NCI-H2029 treated with DMSO at 0.1 percent for 48 hours (cell line): ENCODE results near the gene CREB3.

Experiments
- DNase-seq: peaks from one replicate; lab custom pipeline; 2025; lab: John Stamatoyannopoulos, UW

The CREB3 gene

DNA sequence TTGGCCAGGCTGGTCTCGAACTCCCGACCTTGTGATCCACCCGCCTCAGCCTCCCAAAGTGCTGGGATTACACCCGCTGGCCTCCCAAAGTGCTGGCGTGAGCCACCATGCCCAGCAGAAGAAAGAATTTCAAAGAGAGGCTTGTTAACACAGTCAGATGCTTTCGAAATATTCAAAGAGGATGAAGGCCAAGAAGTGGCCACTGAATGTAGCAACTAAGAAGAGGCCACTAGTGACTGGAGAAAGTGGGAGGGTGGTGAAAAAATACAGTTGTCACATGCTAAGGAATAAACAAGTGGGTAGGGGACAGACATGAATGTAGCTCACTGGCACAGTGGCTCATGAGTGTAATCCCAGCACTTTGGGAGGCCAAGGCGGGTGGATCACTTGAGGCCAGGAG lies 29.8 kb upstream of the CREB3 start:
- DNase-seq, result no peak

DNA sequence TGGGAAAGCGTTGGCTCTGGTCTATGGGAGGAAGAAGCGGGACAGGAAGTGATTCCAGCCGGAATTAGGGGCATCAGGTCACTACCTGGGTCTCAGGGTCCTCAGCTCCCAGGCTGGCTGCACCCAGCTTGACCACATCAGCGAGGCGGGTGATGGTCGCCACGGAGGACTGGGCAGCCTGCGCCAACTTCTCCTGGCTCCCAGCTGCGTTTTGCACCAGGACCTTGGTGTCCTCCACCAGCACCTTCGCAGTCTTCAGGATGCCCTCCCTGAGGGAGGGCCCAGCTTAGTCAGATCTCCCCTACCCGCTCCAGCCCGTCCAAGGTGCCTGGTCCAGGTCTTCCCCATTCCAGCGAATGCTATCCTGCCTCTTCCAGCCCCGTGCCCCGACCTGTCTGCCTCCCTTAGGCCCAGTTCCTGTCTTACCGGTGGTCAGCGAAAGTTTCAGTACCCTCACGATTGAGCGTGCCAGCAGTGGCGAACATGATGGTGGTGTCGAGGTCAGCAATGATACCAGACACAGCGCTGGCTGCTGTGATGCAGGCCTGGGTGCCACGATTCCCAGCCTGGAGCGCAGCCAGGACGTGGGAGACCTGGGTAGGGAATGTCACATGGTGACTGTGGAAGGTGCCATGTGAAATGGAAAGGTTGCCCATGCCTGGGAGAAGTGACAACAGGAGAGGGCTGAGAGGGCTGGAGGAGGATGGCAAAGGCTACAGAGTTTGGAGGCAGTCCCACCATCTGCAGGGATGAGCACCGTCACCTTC lies 28.4 kb upstream of the CREB3 start:
- DNase-seq, result no peak

DNA sequence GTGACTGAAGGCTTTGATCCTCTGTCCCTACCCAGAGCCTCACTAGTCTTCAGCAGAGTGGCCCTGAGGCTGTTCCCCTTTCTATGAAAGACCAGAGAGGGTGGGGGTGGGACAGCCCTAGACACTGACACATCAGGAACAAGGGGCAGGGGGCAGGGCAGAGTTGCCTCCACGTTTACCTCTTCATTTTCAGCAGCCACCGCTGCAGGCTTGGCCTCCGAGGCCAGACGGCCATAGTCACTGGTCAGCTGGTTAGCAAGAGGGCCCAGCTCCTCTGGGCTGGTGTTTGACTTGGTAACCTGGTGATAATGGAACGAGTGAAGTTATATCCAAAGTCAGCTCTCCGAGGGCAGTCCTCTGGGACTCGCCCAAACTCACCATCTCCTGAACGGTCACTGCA lies 27.1 kb upstream of the CREB3 start:
- DNase-seq, result no peak

DNA sequence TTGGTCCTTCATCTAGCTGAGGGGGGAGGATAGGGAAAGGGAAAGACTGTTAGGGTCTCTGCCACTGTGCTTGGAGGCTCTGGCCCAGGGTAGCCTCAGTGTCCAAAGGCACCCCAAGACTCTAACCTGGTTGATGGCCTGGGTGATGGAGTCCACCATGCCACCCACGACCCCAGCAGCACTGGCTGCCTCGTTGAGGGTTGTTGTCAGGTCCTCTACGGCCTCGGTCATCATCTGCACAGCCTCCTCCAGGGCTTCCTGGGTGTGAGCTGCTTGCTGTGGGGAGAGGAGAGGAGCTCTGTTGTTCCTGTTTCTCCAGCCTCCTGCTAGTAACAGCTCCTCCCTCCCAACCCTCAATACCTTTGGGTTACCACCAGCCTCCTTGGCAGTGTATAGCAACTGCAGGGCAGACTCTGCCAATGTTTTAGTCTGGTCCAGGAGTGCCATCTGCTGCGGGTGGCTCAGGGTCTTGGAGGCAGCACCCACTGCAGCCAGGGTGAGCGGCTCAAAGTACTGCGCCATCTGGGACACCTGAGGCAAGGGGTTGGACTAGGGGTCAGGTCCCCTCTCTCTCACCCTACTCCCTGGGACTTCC lies 26.5 kb upstream of the CREB3 start:
- DNase-seq, result no peak

DNA sequence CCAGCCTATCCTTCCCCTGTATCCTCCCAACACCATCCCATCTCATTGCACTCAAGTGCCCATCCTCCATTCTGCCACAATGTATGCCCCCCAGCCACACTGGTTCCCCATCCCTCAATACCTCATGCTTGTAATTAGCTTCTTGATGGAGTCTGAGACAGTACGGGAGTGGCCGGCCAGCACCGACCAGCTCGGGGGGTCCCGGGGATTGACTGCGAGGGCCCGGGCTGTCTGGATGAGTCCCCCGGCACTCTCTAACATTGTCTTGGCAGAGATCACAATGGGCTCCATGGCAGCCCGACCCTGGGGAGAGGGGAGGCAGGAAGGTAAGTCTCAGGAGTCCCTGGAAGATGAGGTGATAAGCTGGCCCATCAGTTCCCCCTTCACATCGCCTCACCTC lies 25.5 kb upstream of the CREB3 start:
- DNase-seq, result no peak

DNA sequence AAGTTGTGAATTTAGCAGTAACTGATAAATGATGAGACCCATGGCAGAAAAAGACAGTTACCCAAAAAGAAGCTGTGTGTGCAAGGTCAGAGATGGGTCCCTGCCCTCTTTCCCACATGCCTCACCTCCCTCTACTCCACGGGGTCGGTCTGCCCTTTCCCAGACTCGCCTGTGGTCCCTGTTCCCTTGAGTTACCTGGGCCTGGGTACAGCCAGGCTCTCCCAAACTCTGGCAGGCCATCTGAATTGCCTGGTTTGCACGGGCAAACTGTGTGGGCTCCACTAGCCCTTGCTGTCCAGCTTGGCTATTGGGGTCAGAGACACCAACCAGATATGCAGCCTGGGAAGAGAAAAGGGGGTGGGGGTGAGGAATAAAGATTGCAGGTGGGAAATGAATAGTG lies 24.3 kb upstream of the CREB3 start:
- no peak for DNase-seq

DNA sequence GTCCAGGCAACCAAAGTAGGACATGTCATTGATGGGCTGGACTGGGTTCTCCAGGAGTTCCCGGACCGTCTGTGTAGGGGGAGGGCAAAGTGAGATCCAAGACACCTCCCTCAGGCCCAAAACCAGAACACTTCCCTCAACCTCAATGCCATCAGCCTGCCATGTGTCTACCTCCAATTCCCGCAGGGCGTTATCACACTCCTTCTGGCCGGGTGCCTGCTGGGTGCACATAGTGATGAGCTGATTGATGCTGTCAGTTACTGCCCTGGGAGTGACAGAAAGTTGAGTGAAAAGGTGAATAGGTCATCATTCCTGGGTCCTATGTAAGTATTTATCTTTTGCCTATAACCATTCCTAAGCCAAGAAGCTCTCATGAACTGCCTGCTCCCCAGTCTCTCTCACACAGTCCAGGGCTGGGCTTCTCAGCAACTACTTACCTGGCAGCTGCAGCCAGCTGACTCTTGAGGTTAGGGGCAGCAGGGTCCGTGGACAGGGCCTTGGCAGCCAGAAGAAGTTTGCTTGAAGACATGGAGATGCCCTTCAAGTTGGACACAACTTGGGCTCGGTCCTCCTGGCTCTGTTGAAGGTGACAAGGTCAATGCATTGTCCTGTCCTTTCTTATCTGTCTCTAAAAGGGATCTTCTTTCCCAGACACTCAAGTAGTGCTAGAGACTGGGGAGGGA lies 21.5 kb upstream of the CREB3 start:
- DNase-seq, result no peak

DNA sequence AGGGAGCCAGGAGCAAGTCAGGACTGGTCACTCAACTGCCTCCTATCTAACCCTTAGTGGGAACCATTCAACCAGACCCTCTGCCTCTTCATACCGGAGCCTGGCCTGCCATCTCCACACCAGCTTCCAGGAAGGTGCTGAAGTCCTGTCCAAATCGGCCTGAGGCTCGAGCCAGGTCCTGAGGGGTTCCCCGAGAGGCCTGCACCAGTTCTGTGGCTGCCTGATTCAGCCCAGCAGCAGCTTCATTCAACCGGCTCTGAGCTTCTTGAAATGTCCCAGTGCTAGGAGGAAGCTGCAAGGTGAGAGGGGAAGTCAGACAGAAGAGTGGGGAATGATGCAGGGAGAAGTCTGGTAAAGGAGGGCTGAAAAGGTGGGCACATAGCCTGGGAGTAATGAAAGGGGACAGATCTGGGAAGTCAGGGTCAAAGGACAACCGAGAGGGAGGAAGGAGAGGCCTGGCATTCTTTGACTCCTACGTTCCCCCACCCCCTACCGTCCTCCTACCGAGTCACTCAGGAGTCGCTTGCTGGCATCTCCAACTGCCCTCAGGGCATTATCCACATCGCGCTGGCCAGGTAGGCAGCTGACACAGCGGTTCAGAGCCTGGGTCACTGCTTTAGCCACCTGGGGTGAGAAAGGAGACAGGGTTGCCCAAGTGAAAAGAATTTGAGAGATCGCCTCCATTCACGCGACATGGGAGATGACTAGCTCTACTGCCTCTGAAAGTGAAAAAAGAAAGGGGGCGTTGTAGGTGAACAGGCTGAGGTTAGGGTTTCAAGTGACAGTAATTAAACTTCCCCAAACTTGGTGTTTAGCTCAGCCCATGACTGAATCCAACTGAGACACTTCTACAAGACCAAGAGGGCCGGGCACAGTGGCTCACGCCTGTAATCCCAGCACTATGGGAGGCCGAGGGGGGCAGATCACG lies 20.7 kb upstream of the CREB3 start:
- DNase-seq, result no peak

DNA sequence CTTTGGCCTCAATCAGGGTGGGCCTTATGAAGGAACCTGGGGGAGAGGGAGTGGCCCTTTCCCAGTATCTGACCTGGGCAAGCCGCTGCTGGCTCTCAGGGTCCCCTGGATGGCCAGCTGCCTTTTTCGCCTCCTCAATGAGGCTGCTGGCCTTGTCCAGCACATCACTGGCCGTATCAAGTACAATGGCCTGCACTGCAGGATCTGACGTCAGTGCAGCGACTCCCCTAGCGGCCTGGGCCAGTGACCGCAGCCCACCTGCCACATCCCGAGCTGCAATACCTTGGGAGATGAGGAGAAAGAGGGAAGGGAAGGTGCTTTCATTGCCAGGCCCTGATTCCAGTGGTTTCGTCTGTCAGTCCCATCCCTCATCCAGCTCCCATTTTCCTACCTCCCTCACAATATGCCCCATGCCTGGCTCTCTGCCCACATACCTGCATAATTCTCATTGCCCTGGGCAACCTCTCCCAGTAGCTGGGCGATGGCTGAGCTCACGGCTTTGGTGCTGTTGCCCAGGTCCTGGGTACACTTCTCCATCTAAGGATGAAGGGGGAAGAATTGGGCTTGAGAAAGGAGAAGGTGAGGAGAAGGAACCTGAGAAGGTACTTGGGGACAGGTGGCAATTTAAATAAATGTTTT lies 19.6 kb upstream of the CREB3 start:
- DNase-seq, result no peak

DNA sequence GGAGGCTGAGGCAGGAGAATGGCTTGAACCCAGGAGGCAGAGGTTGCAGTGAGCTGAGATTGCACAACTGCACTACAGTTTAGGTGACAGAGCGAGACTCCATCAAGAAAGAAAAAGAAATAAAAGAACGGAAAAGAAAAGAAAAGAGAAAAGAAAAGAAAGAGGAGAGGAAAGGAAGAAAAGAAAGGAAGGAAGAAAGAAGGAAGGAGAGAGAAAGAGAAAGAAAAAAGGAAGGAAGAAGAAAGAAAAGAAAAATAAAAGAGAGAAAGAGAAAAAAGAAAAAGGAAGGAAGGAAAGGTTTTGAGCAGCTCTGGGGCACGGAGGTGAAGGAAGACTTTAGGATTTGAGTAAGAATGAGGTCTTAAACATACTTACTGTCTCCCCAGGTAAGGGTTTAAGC lies 18.9 kb upstream of the CREB3 start:
- no peak for DNase-seq

DNA sequence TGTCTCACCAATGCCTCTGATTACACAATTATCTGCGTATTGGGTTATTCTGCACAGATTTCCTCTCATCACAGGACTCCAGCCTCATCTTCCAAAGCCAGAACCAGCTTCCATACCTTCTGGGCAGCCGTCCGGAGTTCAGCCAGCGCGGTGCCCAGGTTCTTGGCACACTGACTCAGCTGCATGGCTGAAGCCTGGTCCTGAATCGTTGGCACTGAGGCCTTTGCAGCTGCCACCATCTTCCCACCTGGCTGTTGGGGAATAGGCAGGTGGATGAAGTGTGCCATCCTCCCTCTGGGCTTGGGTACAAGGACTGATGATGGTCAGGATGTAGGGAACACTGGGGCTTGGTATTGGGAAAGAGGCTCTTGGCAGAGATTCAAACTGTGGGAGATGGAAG lies 18.3 kb upstream of the CREB3 start:
- DNase-seq, result no peak

DNA sequence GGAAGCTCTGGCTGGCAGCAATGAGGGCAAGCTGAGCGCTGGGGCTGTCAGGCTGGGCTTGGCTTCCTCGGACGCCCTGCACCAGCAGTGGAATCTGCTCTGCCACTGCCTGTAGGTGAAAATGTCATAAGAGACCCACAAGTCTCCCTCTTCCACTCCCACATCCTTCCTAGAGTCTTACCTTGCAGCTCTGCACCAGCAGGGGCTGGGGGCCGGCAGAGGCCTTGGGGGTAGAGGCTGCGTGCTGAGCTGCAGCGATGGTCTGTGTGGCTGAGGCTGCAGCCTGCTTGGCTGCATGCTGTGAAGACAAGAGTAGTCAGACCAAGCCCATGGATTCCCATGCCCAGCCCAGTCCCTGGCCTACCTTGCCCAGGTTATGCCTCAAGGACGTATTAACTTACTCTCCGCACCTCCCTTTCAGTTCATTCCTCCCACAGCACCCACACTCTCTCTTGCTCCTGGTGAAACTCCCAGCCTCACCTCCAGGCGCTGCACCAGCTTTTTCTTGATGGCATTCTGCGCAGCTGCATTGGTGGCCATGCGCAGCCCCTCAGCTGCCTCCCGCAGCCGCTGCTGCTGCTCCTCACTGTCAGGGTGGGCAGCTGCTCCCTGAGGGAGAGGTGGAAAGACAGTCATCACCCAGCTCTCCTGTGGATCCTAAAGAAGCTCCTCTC lies 17.8 kb upstream of the CREB3 start:
- DNase-seq, result no peak

DNA sequence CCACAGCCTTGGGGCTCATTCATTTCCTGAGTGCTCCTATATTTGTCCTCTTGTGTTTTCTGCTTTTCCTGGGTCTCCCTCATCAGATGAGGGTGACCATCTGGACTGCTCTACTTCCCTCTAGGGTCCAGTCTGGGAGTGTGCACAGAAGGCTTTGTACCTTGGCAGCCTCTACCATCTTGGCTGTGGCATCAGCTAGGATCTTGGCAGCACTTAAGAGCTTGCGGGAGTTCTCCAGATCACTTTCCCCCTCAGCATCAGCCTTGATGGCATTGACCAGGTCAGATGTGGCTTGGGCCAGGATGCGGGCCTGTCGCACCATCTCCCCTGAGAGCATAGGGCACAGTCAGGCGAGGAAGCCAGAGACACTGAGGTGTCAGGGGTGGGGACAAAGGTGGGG lies 16.2 kb upstream of the CREB3 start:
- no peak for DNase-seq

DNA sequence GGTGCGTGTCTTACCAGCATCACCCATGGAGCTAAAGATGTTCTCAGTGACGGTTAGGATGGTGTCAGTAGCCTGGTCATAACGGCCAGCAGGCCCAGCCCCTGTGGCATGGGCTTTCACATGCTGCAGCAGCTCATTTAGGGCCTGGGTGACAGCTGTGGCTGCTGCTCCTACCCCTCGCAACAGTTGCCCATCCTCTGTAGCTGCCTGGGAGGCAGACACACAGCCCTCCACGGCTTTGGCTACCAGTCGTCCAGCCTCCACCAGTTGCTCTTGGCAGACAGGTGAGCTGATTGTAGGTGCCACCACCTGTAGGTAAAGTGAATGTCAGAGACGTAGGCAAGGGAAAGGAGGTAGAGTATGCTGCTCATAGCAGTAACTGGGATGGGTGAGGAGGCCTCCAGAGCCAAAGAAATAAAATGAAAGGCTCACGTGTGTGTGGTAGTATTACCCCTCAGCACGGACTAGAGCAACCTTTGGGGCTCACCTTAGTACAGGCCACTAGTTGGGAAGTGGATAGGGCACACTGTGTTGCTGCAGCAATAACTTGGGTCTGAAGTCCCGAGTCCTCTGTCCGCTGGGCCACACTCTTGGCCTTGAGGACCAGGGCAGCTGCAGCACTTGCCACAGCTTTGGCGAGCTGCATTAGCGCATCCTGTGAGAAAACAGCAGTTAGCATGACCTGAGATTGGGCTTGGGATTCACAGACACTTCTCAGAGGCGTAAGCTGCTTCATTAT lies 15.2 kb upstream of the CREB3 start:
- DNase-seq, result no peak

DNA sequence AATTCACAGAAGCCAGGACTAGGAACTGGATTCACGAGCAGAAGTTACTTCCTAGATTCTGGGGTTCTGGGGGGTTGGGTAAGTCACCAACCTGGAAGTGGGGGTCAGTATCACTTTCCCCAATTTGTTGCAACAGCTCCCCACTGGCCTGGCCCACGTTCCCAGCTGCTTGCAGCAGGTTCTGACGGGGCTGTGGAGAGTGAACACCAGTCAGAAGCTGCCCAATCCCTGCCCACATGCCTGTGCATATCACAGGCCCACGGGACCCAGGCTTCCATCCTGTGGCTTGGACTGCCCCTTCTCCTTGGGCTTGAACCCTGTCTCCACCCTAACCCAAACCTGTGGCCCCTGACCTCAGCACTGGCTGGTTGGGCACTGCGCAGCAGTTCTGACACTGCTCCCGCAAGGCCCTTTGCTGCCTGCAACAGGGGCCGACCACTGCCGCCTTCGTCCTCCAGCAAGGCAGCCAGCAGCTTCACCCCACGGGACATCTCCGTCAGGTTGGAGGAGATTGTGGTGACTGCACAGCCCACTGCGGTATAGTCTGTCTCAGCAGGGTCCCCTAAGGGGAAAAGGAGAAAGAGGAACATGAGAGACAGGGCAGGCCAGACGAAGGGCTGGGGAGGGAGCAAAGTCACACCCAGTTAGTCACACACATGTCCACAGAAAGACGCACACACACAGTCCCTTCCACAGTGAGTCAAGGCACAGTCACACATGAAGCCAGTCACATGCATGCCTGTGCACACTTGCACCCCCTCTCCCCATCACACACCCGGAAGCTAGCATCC lies 13.6 kb upstream of the CREB3 start:
- no peak for DNase-seq

DNA sequence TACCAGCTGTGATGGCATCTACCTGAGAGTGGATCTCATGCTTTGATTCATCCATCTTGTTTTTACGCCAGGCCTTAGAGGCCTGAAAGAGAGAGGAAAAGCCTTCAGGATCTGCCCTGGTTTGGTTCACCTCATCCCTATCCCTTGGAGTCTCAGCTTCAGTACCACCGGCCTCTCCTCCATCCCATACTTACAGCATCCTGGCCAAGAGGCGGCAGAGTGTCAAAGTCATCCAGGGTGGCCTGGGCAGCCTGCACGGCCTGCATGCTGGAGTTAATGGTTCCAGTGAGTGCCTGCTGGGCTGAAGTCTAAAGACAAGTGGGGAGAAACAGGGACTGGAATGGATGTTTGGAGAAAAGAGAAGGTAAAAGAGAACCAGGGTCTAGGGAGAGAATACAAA lies 12.9 kb upstream of the CREB3 start:
- DNase-seq, result no peak

DNA sequence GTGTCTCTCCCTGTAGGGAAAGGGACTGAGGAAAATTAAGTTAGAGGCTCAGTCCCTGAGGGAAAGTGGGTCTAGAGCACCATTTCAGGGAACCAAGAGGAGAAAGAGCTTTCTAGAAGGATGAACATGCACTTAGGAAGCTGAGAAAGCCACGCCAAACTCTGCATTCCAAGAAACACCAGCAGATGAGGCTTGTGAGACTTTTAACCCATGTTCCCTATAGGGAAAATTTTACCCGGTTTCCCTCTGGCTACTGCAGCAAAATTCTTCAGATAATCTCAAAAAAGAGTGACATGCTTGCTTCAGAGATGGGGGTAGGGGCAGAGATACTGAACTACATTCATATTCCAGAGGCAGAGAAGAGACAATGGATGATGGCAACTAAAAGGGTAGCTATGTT lies 9.0 kb upstream of the CREB3 start:
- no peak for DNase-seq

DNA sequence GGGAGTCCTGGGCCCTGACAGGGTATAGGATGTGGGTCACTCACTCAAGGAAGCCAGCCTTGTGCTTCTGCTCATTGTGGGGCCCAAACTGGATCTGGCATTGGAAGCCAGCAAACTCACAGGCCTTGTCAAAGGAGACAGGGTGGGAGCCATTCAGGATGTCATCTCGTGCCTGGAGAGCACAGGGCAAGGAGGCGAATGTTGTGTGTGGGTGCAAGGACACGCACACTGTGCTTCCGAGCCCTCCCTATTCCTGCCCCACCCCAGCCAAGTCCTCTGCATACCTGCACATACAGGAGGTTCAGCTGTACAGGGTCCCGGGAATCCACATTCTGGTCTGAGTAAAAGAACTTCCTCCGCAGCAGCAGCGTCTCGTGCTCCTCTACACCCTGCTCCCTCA lies 8.6 kb upstream of the CREB3 start:
- DNase-seq, result no peak

DNA sequence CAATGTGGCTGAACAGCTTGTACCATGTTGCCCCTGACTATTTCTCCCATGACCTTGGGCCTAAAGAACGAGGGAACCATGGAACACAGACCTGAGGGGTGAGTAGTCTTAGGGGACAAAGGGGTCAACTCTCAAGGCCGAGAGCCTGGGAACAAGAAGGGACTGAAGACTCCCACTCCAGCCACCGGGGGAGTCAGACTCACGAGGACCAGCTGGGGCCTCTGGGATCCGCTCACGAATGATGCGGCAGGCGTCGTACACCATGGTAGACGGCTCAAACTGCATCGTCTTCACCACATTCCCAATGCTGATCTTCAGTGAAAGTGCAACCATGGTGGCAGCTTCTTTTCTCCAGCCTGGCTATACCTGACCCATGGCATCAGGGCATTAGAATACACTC lies 7.1 kb upstream of the CREB3 start:
- DNase-seq, result no peak

DNA sequence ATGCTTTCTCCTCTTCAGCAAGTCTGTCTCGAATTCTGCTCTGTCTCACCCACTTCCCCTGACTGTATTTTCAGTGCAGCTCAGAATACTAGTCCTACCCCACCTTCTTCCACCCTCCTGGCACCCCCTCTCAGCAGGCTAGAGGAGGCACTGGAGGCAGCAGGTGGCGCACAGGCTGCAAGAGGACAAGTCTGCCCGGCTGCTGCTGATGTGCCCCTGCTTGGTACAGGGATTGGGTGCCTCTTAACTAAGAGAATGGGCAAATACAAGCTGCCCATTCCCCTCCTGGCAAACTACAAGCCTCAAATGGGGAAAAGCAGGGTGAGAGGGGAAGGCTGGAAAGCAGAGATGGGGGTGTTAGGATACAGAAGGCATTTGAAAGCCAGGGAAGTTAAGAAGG lies 5.5 kb upstream of the CREB3 start:
- no peak for DNase-seq
